ENCODE data around the gene FREM2.

The FREM2 gene

DNA sequence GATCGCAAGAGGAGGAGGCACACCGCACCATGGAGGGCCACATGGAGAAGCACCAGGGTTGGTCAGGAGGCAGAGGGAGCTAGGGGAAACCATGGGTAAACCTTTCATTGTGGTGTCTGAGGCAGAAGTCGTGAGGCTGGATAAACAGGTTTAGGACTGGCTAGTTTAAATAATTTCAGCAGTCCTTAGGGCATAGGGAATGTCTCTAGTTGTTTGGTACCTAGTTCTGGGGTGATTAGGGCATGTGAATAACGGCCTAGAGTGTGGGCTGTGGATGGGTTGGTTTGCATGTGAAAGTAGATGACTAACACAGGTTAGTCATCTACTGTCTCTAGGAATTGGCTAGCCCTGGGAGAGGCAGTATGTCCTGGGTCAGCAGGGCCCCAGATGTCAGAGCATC, 201.4 kb downstream of the FREM2 start:
- no peak overlapping the region for H3K27ac ChIP-seq (ENCODE audit: extremely low read depth, low read depth, low read length)
- no peak overlapping the region for H3K4me3 ChIP-seq (ENCODE audit: low read depth, low read length)
- POLR2A ChIA-PET: no interaction called here
- H3K9me3 ChIP-seq (ENCODE audit: control insufficient read depth, insufficient read depth, low read depth, low read length): no peaks in the 10 kb centered on the region
- CTCF ChIA-PET: no interaction called here
- no peaks in the 10 kb centered on the region for H3K36me3 ChIP-seq (ENCODE audit: control insufficient read depth in 2 of 2, insufficient read depth in 1 of 2, low read length in 2 of 2)
- TF ChIP-seq ZNF398 (tag by site-specific recombination; IDR thresholded peaks at IDR 0.05) (no peak), ZNF302 (tag by site-specific recombination; IDR thresholded peaks at IDR 0.05; ENCODE audit: low read depth) (no peak), WT1 (tag by site-specific recombination; IDR thresholded peaks at IDR 0.05) (no peak), ZNF175 (tag by site-specific recombination; IDR thresholded peaks at IDR 0.05) (no peak), ZNF341 (tag by site-specific recombination; IDR thresholded peaks at IDR 0.05; ENCODE audit: low read depth) (no peak), KLF9 (tag by site-specific recombination; IDR thresholded peaks at IDR 0.05; ENCODE audit: low read depth) (no peak), ZNF404 (tag by site-specific recombination; IDR thresholded peaks at IDR 0.05) (no peak), ZXDB (tag by site-specific recombination; IDR thresholded peaks at IDR 0.05) (no peak), ZNF16 (tag by site-specific recombination; IDR thresholded peaks at IDR 0.05; ENCODE audit: low read depth) (no peak), YY1 (tag by site-specific recombination; IDR thresholded peaks at IDR 0.05) (no peak), ZNF280D (tag by site-specific recombination; IDR thresholded peaks at IDR 0.05) (no peak)
- H3K4me1 ChIP-seq (ENCODE audit: control insufficient read depth, insufficient read depth, low read length): peaks cover 3% of the 10 kb centered on the region; the same call in 1 of the 2 replicates

- TF ChIP-seq HOXA7 (CRISPR knock-in tag; IDR thresholded peaks at IDR 0.05; ENCODE audit: borderline replicate concordance) (no peak), ZBTB44 (tag by site-specific recombination; IDR thresholded peaks at IDR 0.05) (no peak), ZNF274 (IDR thresholded peaks at IDR 0.05; ENCODE audit: low read length) (no peak), ZNF274 (tag by site-specific recombination; IDR thresholded peaks at IDR 0.05; ENCODE audit: borderline replicate concordance) (no peak), ZNF114 (tag by site-specific recombination; IDR thresholded peaks at IDR 0.05) (no peak), ZNF510 (tag by site-specific recombination; IDR thresholded peaks at IDR 0.05; ENCODE audit: insufficient replicate concordance) (no peak), CTCF (tag by site-specific recombination; IDR thresholded peaks at IDR 0.05) (no peak), ZNF658 (tag by site-specific recombination; IDR thresholded peaks at IDR 0.05) (no peak), ZNF488 (tag by site-specific recombination; IDR thresholded peaks at IDR 0.05) (no peak), ZNF138 (tag by site-specific recombination; IDR thresholded peaks at IDR 0.05; ENCODE audit: borderline replicate concordance) (no peak), TCF7L2 (IDR thresholded peaks at IDR 0.05; ENCODE audit: borderline replicate concordance, low read depth, low read length) (no peak), ZNF169 (tag by site-specific recombination; IDR thresholded peaks at IDR 0.05) (no peak), ZNF354C (tag by site-specific recombination; IDR thresholded peaks at IDR 0.05; ENCODE audit: borderline replicate concordance, low read depth) (no peak), ZNF623 (tag by site-specific recombination; IDR thresholded peaks at IDR 0.05) (no peak)
- no peak overlapping the region for H3K4me3 ChIP-seq (ENCODE audit: low read depth, low read length)
- no peaks in the 10 kb centered on the region for H3K36me3 ChIP-seq (ENCODE audit: control insufficient read depth in 2 of 2, insufficient read depth in 1 of 2, low read length in 2 of 2)
- POLR2A ChIA-PET: no interaction called here
- no peak overlapping the region for H3K27ac ChIP-seq (ENCODE audit: extremely low read depth, low read depth, low read length)
- peaks cover 4% of the 10 kb centered on the region; the same call in 1 of the 2 replicates for H3K4me1 ChIP-seq (ENCODE audit: control insufficient read depth, insufficient read depth, low read length)
- no peaks in the 10 kb centered on the region for H3K9me3 ChIP-seq (ENCODE audit: control insufficient read depth, insufficient read depth, low read depth, low read length)
- CTCF ChIA-PET: interaction anchor here (0.7 to 0.8 kb wide), 2 partner anchors 21 to 478 kb away, joined by 3 read pairs; no protein-coding TSS in a partner anchor
Measured at GRCh38 chr13:38895075-38895474, 208.2 kb downstream of the FREM2 start.
